Activated naive CD4-positive, alpha-beta T cell treated with anti-CD3 and anti-CD28 coated beads for 36 hours (primary cell): ENCODE measurements around the gene SCTR. TPM values are rescaled to one million over a fixed set of nuclear protein-coding genes. Genes with fewer than 3 reads are reported as not detected.

Experiments used
- CTCF ChIA-PET: fragments of 350-600 bp; sonication (Branson Sonifier 250); formaldehyde crosslinking; loops from one replicate; lab custom pipeline; 2021; ENCODE audit warnings: antibody characterized with exemption; lab: Charles Lee
- DNase-seq: peaks from one replicate; pipeline ENCODE4 v3.0.0-alpha.2; 2020
- H3K27ac Mint-ChIP-seq: one replicate; pipeline ENCODE4 v1.8.0; 2021; ENCODE audit warnings: mild to moderate bottlenecking, mixed read lengths
- H3K27me3 Mint-ChIP-seq: one replicate; pipeline ENCODE4 v1.8.0; 2021; ENCODE audit warnings: low read depth, mixed read lengths
- H3K36me3 Mint-ChIP-seq: one replicate; pipeline ENCODE4 v1.8.0; 2021; ENCODE audit warnings: low read depth, mixed read lengths
- H3K4me1 Mint-ChIP-seq: one replicate; pipeline ENCODE4 v1.8.0; 2021; ENCODE audit warnings: low read depth, mixed read lengths
- H3K4me3 Mint-ChIP-seq: one replicate; pipeline ENCODE4 v1.8.0; 2021; ENCODE audit warnings: mild to moderate bottlenecking, moderate library complexity, mixed read lengths
- H3K9me3 Mint-ChIP-seq: one replicate; pipeline ENCODE4 v1.8.0; 2021; ENCODE audit warnings: mixed read lengths
- intact Hi-C: fragments of 100-400 bp; cut with micrococcal nuclease; formaldehyde crosslinking; loops from one replicate; pipeline ENCODE4 v1.15.1; 2023
- total RNA-seq, 2 experiments: library from RNA; stranded (reverse); gene quantifications; one replicate each; pipeline ENCODE4 v1.2.3, GENCODE V29; 2021

The SCTR gene
- total RNA-seq, 2 experiments from 2014 or later, result not detected

DNA sequence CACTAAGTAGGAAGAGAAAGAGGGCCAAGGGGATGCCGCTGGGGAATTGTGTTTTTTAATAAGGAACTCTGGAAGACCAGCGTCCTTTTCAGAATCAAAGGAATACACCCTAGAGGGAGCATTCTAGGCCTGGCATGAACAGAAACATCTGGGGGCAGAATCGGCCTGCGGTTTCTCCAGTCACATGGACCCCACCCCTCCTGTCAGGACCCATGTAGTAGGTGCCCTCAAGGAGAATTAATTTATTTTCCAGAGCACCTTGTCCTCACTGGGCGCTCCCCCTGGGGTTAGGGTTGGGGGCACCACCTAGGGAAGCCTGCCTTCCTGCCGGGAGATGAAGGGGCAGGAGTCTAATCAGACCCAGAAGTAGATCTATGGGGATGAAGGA is 48.4 kb downstream of the SCTR start:
- H3K27me3 Mint-ChIP-seq, result peaks cover 9% of the 10 kb centered on the region
- H3K4me1 Mint-ChIP-seq, result no peaks in the 10 kb centered on the region
- intact Hi-C loops, result loop anchor here (1.0 to 10.0 kb wide), 4 partner anchors 69 to 594 kb away; no protein-coding TSS in a partner anchor
- H3K27ac Mint-ChIP-seq, result no peak overlapping the region
- no peak overlapping the region for H3K4me3 Mint-ChIP-seq
- CTCF ChIA-PET, result interaction anchor here (1.0 to 1.9 kb wide), 7 partner anchors 10 to 594 kb away, joined by 3 to 19 read pairs (median 4); no protein-coding TSS in a partner anchor
- no peaks in the 10 kb centered on the region for H3K9me3 Mint-ChIP-seq
- H3K36me3 Mint-ChIP-seq, result no peaks in the 10 kb centered on the region
- no peak for DNase-seq

DNA sequence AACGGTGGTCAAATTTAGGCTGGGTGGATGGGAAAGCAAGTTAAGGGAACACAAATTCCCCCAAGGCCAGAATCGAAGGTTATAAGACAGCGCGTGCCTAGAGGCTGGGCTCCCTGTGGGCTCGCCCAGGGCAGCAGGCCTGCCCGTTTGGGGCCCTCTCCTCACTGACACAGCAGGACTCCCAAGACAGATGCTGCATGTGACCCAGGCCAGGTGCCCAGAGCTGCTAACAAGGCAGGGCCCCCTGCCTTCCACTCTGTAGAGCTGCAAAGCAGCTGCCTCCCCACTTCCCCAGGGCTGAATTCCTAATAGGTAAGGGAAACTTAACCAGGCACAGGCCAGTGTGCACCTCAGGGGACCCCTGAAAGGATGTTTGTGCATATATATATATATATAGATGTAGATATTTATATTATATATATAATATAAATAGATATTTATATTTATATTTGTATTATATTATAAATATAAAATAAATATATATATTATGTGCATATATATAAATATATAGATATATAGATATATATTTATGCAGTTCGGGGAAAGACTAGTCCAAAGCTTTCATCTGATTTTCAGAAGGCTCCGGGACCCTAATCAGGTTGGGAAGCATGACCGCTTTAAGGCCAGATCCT is 48.9 kb downstream of the SCTR start:
- no peaks in the 10 kb centered on the region for H3K9me3 Mint-ChIP-seq
- DNase-seq, result no peak
- H3K36me3 Mint-ChIP-seq, result no peaks in the 10 kb centered on the region
- H3K27ac Mint-ChIP-seq, result no peak overlapping the region
- H3K4me1 Mint-ChIP-seq, result no peaks in the 10 kb centered on the region
- CTCF ChIA-PET, result interaction anchor here (1.0 to 1.9 kb wide), 5 partner anchors 25 to 561 kb away, joined by 3 to 19 read pairs (median 4); no protein-coding TSS in a partner anchor
- no peak overlapping the region for H3K4me3 Mint-ChIP-seq
- peaks cover 9% of the 10 kb centered on the region for H3K27me3 Mint-ChIP-seq
- intact Hi-C loops, result loop anchor here (10.0 kb wide), 1 partner anchor 181 kb away; no protein-coding TSS in a partner anchor

DNA sequence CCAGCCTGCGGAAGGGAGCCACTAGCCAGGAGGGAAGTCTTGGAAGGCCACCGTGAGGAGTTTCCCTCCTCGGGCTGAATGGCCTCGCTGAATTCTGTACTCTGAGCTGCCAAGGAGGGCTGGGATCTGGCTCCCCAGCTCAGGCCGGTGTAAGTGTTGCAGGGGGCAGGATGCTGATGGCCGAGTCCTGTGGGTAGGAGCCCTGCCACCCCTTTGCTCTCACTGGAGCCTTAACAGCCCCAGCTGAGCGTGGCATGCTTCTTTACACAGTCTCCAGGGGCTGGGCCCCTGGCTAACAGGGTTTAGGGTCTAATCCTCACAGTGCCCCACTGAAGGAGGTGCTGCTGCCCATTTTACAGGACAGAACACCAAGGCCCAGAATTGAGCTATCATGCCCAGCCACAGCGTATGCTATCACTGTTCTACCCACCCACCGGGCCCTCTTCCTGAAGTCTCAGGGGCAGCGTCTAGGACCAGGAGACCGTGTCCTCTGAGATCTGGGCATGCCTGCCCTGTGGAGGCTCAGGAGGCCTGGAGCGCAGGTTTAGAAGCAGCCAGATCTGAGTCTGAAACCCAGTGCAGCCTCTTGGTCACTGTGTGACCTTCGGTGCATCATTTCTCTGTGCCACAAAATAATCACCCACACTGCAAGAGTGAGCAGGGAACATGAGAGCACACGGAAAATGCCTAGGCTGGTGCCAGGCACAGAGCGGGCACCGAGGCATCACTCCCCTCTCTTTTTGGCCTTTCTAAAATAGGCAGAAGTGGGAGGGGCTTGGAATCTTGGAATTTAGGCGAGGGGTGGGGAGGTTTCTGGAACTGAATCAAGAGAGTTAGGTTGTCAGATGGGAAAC is 49.7 kb downstream of the SCTR start:
- intact Hi-C loops, result loop anchor here (10.0 kb wide), 1 partner anchor 180 kb away; no protein-coding TSS in a partner anchor
- no peaks in the 10 kb centered on the region for H3K4me1 Mint-ChIP-seq
- H3K4me3 Mint-ChIP-seq, result no peak overlapping the region
- H3K36me3 Mint-ChIP-seq, result no peaks in the 10 kb centered on the region
- DNase-seq, result no peak
- H3K9me3 Mint-ChIP-seq, result no peaks in the 10 kb centered on the region
- peaks cover 9% of the 10 kb centered on the region for H3K27me3 Mint-ChIP-seq
- CTCF ChIA-PET, result interaction anchor here (1.0 kb wide), 4 partner anchors 10 to 560 kb away, joined by 3 to 5 read pairs (median 4); no protein-coding TSS in a partner anchor
- H3K27ac Mint-ChIP-seq, result no peak overlapping the region

DNA sequence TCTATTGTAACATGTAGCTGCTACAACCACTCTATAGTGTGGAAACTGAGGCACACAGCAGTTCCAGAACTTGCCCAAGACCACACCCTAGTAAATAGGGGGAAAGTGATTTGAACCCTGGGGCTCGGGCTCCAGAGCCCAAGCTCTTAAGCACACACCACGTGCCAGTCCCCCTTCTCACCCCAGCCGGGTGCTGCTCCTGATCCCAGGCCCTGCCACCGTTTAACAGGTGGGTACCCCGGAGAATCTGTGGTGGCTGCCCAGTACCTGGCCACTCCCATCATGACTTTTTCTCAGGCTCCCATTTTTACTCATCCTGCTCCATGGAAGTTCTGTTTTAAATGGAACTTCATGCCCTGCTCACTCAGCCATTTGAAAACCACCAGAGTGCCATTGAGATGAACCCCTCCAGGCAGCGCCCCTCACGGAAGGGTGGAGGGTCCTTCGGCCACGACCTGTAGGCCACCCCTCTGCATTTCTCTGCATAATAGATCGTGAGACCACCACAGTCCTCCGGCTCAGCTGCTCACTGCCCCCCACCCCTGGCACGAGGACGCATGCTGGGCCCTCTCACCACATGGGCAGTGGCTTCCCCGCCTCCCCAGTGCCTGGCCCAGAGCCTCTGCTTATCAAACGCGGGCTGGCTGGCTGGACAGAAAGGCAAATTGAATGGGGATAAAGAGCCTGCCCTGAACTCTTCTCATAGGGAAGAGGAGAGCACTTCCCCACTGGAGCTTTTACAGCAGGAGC is 50.5 kb downstream of the SCTR start:
- DNase-seq, result no peak
- no peak overlapping the region for H3K27ac Mint-ChIP-seq
- H3K4me1 Mint-ChIP-seq, result no peaks in the 10 kb centered on the region
- peaks cover 9% of the 10 kb centered on the region for H3K27me3 Mint-ChIP-seq
- H3K36me3 Mint-ChIP-seq, result no peaks in the 10 kb centered on the region
- H3K4me3 Mint-ChIP-seq, result no peak overlapping the region
- intact Hi-C loops, result loop anchor here (10.0 kb wide), 1 partner anchor 179 kb away; no protein-coding TSS in a partner anchor
- H3K9me3 Mint-ChIP-seq, result no peaks in the 10 kb centered on the region
- CTCF ChIA-PET, result interaction anchor here (1.0 kb wide), 1 partner anchor 9 kb away, joined by 5 read pairs; no protein-coding TSS in a partner anchor

DNA sequence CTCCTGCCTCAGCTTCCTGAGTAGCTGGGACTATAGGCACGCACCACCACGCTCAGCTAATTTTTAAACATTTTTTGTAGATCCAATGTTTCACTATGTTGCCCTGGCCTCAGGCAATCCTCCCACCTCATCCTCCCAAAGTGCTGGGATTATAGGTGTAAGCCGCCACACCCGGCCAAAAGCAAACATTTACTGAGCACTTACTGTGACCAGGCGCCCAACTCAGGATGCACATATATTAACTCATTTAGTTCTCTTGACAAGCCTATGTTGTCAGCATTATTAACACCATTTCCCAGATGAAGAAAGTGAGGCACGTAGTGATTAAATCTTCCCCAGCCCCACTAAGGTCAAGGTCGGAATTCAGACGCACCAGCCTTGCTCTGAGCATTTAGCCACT is 51.5 kb downstream of the SCTR start:
- H3K27me3 Mint-ChIP-seq, result peaks cover 9% of the 10 kb centered on the region
- H3K27ac Mint-ChIP-seq, result no peak overlapping the region
- CTCF ChIA-PET, result no interaction called here
- intact Hi-C loops, result loop anchor here (10.0 kb wide), 1 partner anchor 178 kb away; no protein-coding TSS in a partner anchor
- no peaks in the 10 kb centered on the region for H3K36me3 Mint-ChIP-seq
- no peak overlapping the region for H3K4me3 Mint-ChIP-seq
- H3K9me3 Mint-ChIP-seq, result no peaks in the 10 kb centered on the region
- no peak for DNase-seq
- H3K4me1 Mint-ChIP-seq, result no peaks in the 10 kb centered on the region

DNA sequence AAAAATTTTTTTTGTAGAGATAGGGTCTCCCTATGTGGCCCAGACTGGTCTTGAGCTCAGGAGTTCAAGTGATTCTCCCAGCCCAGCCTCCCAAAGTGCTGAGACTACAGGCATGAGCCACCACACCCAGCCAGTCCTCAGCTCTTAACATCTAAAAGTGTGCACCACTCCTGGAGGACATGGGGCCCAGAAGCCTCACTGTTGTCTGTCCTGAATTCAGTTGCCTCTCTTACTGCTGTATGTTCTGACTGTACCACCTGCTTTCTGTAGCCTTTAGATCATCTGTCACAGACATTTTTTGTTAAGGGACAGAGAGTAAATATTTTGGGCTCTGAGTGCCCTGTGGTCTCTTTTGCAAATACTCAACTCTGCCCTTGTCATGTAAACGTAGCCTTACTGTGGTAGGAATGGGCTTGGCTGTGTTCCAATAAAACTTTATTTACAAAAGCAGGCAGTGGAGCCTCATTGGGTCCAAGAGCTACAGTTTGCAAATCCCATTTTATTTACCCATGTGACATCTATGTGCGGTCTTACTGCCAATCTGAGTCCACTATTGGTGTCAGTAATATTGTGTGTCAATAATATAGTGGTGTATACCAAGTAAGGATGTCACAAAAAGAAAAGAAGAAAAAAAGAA is 54.5 kb downstream of the SCTR start:
- Mint-ChIP-seq H3K36me3 (no peaks in the 10 kb centered on the region), H3K4me1 (no peaks in the 10 kb centered on the region), H3K4me3 (no peak overlapping the region), H3K27ac (no peak overlapping the region), H3K9me3 (no peaks in the 10 kb centered on the region), H3K27me3 (no peaks in the 10 kb centered on the region)
- CTCF ChIA-PET, result interaction anchor here (1.0 kb wide), 1 partner anchor 63 kb away, joined by 3 read pairs; no protein-coding TSS in a partner anchor
- intact Hi-C loops, result loop anchor here (10.0 kb wide), 1 partner anchor 175 kb away; no protein-coding TSS in a partner anchor
- DNase-seq, result no peak

DNA sequence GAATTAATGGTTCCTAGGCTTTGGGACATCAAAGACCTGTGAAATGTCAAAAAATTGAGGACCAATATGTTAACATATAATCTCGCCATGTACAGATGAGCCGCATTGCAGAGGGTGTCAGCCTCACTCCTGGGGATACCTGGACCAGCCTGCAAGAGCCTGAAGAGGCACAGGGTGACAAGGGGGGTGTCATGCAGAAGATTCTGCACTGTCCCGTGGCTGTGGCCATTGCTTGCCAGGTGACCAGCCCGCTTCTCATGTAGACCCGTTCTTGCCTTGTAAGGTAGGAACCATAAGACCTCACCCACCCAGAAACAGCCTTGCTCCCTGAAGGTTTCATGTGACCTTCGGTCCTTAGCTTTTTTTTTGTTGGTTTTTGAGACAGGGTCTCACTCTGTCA is 55.2 kb downstream of the SCTR start:
- Mint-ChIP-seq H3K4me3 (no peak overlapping the region), H3K36me3 (no peaks in the 10 kb centered on the region), H3K27me3 (no peaks in the 10 kb centered on the region), H3K9me3 (no peaks in the 10 kb centered on the region), H3K4me1 (no peaks in the 10 kb centered on the region), H3K27ac (no peak overlapping the region)
- intact Hi-C loops, result no loop called here
- DNase-seq, result no peak
- CTCF ChIA-PET, result no interaction called here

DNA sequence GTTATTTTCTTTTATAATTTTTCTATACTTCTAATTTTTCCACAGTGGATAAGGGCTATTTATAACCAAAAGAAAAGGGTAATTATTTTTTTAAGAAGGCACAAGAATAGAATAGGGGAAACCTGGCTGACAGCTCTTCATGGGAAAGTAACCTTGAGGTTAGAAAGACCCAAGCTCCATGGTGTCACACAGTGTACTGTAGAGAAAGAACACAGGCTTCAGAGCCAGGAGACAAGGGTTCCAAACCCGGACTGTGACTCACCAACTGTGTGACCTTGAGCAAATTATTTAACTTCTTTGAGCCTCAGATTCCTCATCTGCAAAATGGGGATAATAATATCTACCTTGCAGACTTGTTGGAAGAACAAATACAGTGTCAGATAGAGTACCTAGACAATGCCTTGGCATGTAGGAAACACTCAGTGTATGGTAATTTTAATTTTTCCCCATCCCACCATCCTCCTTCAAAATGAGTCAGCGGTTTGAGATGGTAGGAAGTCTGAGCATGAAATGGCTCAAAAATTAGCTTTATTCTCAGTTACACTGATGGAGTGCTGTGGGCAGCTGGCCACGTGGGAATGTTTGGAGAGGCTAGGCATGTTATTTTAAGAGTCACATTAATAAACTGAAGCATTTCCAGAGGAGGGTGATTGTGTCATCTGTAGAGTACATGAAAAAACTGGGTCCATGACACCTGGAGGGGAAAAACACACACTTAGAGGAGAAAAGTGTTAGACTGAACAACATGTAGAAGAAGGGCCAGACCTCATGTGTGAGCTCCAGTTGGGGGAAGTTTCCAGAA is 55.9 kb downstream of the SCTR start:
- H3K9me3 Mint-ChIP-seq, result no peaks in the 10 kb centered on the region
- no peaks in the 10 kb centered on the region for H3K27me3 Mint-ChIP-seq
- CTCF ChIA-PET, result no interaction called here
- H3K27ac Mint-ChIP-seq, result no peak overlapping the region
- intact Hi-C loops, result no loop called here
- H3K4me3 Mint-ChIP-seq, result no peak overlapping the region
- H3K36me3 Mint-ChIP-seq, result no peaks in the 10 kb centered on the region
- no peak for DNase-seq
- H3K4me1 Mint-ChIP-seq, result no peaks in the 10 kb centered on the region

DNA sequence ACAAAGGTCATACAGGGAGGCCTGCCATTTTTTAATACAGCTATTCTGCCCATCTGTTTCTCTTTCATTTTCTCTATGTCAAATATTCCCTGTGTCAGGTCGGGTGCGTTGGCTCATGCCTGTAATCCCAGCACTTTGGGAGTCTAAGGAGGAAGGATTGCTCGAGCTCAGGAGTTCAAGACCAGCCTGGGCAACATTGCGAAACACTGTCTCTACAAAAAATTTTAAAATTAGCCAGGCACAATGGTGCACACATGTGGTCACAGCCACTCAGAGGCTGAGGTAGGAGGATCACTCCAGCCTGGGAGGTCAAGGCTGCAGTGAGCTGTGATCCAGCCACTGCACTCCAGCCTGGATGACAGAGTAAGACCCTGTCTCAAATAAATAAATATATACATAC is 57.9 kb downstream of the SCTR start:
- CTCF ChIA-PET, result no interaction called here
- intact Hi-C loops, result no loop called here
- H3K4me3 Mint-ChIP-seq, result no peak overlapping the region

DNA sequence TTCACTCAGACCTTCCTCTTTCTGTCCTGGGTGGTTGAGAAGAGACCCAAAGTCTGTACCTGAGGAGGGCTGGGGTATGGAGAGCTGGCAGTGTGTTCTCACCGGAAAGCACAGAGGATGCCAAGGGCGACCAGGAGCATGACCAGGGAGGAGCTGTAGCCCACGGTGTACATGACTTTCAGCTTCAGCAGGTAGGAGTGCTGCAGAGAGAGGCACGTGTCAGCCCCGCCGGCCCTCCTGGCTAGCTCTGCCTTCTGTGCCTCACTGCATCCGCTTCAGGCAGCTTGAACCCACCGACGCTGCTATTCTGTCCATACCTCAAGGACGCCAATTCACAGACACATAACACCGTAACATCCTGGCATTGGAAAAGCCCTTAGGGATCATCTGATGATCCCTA is 58.6 kb downstream of the SCTR start:
- Mint-ChIP-seq H3K27ac (no peak overlapping the region), H3K4me1 (no peaks in the 10 kb centered on the region), H3K9me3 (no peaks in the 10 kb centered on the region), H3K4me3 (no peak overlapping the region), H3K27me3 (no peaks in the 10 kb centered on the region), H3K36me3 (no peaks in the 10 kb centered on the region)
- CTCF ChIA-PET, result interaction anchor here (0.8 kb wide), 1 partner anchor 11 kb away, joined by 4 read pairs; no protein-coding TSS in a partner anchor
- DNase-seq, result no peak
- intact Hi-C loops, result no loop called here

More for the DNA sequence above, 57.9 kb downstream of the SCTR start:
- Mint-ChIP-seq H3K4me1 (no peaks in the 10 kb centered on the region), H3K36me3 (no peaks in the 10 kb centered on the region), H3K27ac (no peak overlapping the region), H3K9me3 (no peaks in the 10 kb centered on the region), H3K27me3 (no peaks in the 10 kb centered on the region)
- DNase-seq, result no peak

DNA sequence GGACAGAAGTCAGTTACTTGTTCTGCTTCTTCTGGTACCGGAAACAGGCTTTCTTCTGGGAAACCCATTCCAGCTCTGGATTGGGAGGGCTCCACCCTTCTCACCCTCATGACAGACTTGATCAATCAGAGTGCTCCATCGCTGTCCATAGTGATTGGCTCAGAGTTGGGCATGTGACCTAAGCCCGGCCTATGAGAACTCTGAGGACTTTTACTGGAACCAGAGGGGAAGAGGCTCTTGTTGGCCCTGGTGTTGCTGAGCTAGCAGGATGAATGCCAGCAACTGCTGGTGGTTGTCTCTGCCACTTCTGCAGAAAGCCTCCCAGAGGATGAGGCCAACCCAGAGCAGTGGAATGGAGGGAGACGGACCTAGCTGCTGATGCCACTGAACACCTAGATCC is 59.3 kb downstream of the SCTR start:
- intact Hi-C loops, result no loop called here
- H3K4me3 Mint-ChIP-seq, result no peak overlapping the region
- DNase-seq, result no peak
- H3K4me1 Mint-ChIP-seq, result no peaks in the 10 kb centered on the region
- H3K9me3 Mint-ChIP-seq, result no peaks in the 10 kb centered on the region
- H3K27ac Mint-ChIP-seq, result no peak overlapping the region
- CTCF ChIA-PET, result interaction anchor here (0.8 to 1.4 kb wide), 2 partner anchors 9 to 16 kb away, joined by 3 to 5 read pairs; no protein-coding TSS in a partner anchor
- H3K36me3 Mint-ChIP-seq, result no peaks in the 10 kb centered on the region
- H3K27me3 Mint-ChIP-seq, result no peaks in the 10 kb centered on the region
